ENCODE measurements around the gene KIF16B.

DNA sequence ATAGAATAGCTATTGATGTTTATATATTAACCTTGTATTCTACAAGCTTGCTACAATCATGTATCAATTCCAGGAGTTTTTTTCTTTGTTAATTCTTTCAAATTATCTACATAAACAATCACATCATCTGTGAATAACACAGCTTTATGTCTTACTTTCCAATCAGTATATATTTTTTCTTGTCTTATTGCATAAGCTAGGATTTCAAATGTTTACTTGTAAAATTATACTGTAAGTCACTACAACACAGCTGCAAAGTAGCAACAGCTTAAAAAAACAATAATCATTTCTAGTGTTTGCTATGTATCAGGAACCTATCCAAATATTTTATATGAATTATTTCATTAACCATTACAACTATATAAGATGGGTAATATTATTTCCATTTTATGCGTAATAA, 270.4 kb downstream of the KIF16B start:
- TF ChIP-seq EZH2 (IDR thresholded peaks at IDR 0.05; ENCODE audit: borderline replicate concordance, low read depth, low read length, poor library complexity, severe bottlenecking): no peak
- TF ChIP-seq, protein P1, sequence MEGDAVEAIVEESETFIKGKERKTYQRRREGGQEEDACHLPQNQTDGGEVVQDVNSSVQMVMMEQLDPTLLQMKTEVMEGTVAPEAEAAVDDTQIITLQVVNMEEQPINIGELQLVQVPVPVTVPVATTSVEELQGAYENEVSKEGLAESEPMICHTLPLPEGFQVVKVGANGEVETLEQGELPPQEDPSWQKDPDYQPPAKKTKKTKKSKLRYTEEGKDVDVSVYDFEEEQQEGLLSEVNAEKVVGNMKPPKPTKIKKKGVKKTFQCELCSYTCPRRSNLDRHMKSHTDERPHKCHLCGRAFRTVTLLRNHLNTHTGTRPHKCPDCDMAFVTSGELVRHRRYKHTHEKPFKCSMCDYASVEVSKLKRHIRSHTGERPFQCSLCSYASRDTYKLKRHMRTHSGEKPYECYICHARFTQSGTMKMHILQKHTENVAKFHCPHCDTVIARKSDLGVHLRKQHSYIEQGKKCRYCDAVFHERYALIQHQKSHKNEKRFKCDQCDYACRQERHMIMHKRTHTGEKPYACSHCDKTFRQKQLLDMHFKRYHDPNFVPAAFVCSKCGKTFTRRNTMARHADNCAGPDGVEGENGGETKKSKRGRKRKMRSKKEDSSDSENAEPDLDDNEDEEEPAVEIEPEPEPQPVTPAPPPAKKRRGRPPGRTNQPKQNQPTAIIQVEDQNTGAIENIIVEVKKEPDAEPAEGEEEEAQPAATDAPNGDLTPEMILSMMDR (conservative IDR thresholded peaks at IDR 0.05; ENCODE audit: low read depth, low read length): no peak
